Kidney (tissue), 14 donors: Measurements from ENCODE around the gene VRK1. TPM values are rescaled to one million over a fixed set of nuclear protein-coding genes. Genes with fewer than 3 reads are reported as not detected.

Experiments used
- DNase-seq, 5 donors: peaks; one replicate each; pipeline ENCODE4 v3.0.0-alpha.2; 2013 to 2020
- FAIRE-seq: peaks from 2 replicates; lab custom pipeline; 2012; peaks lifted over from hg19 to GRCh38; lab: Jason Lieb, UNC
- H3K27ac ChIP-seq, 2 donors: one replicate each; pipeline ENCODE4 v1.7.0; 2013; ENCODE audit warnings: low read depth in 2 of 2, low read length in 2 of 2, inconsistent platforms in 1 of 2
- H3K27me3 ChIP-seq: one replicate; pipeline ENCODE4 v1.7.1; 2013; ENCODE audit warnings: low read length, inconsistent platforms; ENCODE audit not compliant: control insufficient read depth, insufficient read depth
- H3K36me3 ChIP-seq, 3 donors: one replicate each; pipeline versions ENCODE4 v1.7.0 to v1.7.1; 2013; ENCODE audit warnings: low read length in 3 of 3, control low read depth in 1 of 3, inconsistent platforms in 1 of 3; ENCODE audit not compliant: insufficient read depth in 3 of 3, control insufficient read depth in 2 of 3
- H3K4me1 ChIP-seq, 3 donors: one replicate each; pipeline versions ENCODE4 v1.7.0 to v1.7.1; 2013; ENCODE audit warnings: low read length in 3 of 3, inconsistent platforms in 1 of 3, low read depth in 1 of 3; ENCODE audit not compliant: control insufficient read depth in 2 of 3, insufficient read depth in 2 of 3
- H3K4me3 ChIP-seq, 3 donors: one replicate each; pipeline versions ENCODE4 v1.7.0 to v1.8.1; 2013; ENCODE audit warnings: low read length in 3 of 3, control low read depth in 1 of 3, inconsistent platforms in 1 of 3
- H3K9ac ChIP-seq, 3 donors: one replicate each; pipeline versions ENCODE4 v1.7.0 to v1.7.1; 2013; ENCODE audit warnings: low read length in 3 of 3, control low read depth in 1 of 3, inconsistent platforms in 1 of 3
- H3K9me3 ChIP-seq, 3 donors: one replicate each; pipeline versions ENCODE4 v1.7.0 to v1.7.1; 2013; ENCODE audit warnings: low read length in 3 of 3, control low read depth in 1 of 3, inconsistent platforms in 1 of 3; ENCODE audit not compliant: control insufficient read depth in 2 of 3, insufficient read depth in 1 of 3
- intact Hi-C: fragments of 100-400 bp; cut with DNase I; formaldehyde crosslinking; loops from one replicate; pipeline ENCODE4 v1.11.1; 2022
- polyA plus RNA-seq: library from polyadenylated mRNA; stranded (reverse); fragments of 350-450 nt; fragmentation: Illumina TruSeq; extraction: RNeasy Lipid Tissue Mini Kit (QIAGEN cat#74804); gene quantifications from one replicate; pipeline ENCODE4 v1.2.3, GENCODE V29; 2014; ENCODE audit warnings: low read depth, low replicate concordance; ENCODE audit not compliant: insufficient read depth
- total RNA-seq: library from RNA; stranded (reverse); fragmentation: NEBNext Ultra II Directional; extraction: Animal tissue kit (Norgen Biotek cat#: 25700); gene quantifications from one replicate; pipeline ENCODE4 v1.2.1, GENCODE V29; 2021
- TF ChIP-seq, protein P1 (sequence below): IDR thresholded peaks from 3 replicates; pipeline ENCODE4 v1.5.1; 2012; ENCODE audit warnings: mild to moderate bottlenecking, moderate library complexity, borderline replicate concordance; ENCODE audit not compliant: insufficient read depth; ENCODE audit errors: extremely low read depth
- donor health status: control.
- donor health status: control.
- donor health status: control.
- donor health status: control.
- donor health status: control.
- donor health status: DM: yes; HTN: yes; CAD: no.
- donor health status: Normal renal cell carcinoma (clear cell type).

Gene VRK1
- total and polyA plus RNA-seq, 2 donors from 2014 or later: 6.6 to 15.8 TPM

- Histone ChIP-seq H3K4me3 (no peak overlapping the region), H3K36me3 (no peaks in the 10 kb centered on the region), H3K9me3 (no peaks in the 10 kb centered on the region), H3K27ac (no peak overlapping the region), H3K9ac (no peak overlapping the region), H3K27me3 (no peaks in the 10 kb centered on the region), H3K4me1 (no peaks in the 10 kb centered on the region)
- TF ChIP-seq, protein P1, sequence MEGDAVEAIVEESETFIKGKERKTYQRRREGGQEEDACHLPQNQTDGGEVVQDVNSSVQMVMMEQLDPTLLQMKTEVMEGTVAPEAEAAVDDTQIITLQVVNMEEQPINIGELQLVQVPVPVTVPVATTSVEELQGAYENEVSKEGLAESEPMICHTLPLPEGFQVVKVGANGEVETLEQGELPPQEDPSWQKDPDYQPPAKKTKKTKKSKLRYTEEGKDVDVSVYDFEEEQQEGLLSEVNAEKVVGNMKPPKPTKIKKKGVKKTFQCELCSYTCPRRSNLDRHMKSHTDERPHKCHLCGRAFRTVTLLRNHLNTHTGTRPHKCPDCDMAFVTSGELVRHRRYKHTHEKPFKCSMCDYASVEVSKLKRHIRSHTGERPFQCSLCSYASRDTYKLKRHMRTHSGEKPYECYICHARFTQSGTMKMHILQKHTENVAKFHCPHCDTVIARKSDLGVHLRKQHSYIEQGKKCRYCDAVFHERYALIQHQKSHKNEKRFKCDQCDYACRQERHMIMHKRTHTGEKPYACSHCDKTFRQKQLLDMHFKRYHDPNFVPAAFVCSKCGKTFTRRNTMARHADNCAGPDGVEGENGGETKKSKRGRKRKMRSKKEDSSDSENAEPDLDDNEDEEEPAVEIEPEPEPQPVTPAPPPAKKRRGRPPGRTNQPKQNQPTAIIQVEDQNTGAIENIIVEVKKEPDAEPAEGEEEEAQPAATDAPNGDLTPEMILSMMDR: no peak
- DNase-seq (no peak), FAIRE-seq (no peak)
- intact Hi-C loops: no loop called here
Measured at GRCh38 chr14:96844857-96845570, 47.8 kb downstream of the VRK1 start.

- TF ChIP-seq, protein P1: no peak
- Histone ChIP-seq H3K4me3 (no peak overlapping the region), H3K9ac (no peak overlapping the region), H3K36me3 (no peaks in the 10 kb centered on the region), H3K27ac (no peak overlapping the region), H3K27me3 (no peaks in the 10 kb centered on the region), H3K9me3 (no peaks in the 10 kb centered on the region), H3K4me1 (no peaks in the 10 kb centered on the region)
- FAIRE-seq (no peak), DNase-seq (no peak)
- intact Hi-C loops: no loop called here
Measured at GRCh38 chr14:96847451-96847850, 50.3 kb downstream of the VRK1 start.

- no peak overlapping the region for H3K27ac ChIP-seq
- H3K9ac ChIP-seq: no peak overlapping the region
- TF ChIP-seq, protein P1: no peak
- H3K27me3 ChIP-seq: no peaks in the 10 kb centered on the region
- FAIRE-seq: no peak
- intact Hi-C loops: no loop called here
- no peaks in the 10 kb centered on the region for H3K4me1 ChIP-seq
- no peaks in the 10 kb centered on the region for H3K9me3 ChIP-seq
- no peaks in the 10 kb centered on the region for H3K36me3 ChIP-seq
- no peak overlapping the region for H3K4me3 ChIP-seq
- DNase-seq: no peak
Measured at GRCh38 chr14:96848011-96848410, 50.8 kb downstream of the VRK1 start.

GRCh38 chr14:96849733-96850132, 52.6 kb downstream of the VRK1 start:
- no peak for FAIRE-seq
- DNase-seq: no peak

More at GRCh38 chr14:96849733-96850132, 52.6 kb downstream of the VRK1 start:
- Histone ChIP-seq H3K9me3 (no peaks in the 10 kb centered on the region), H3K27ac (no peak overlapping the region), H3K27me3 (no peaks in the 10 kb centered on the region), H3K4me3 (no peak overlapping the region), H3K9ac (no peak overlapping the region), H3K36me3 (no peaks in the 10 kb centered on the region), H3K4me1 (no peaks in the 10 kb centered on the region)
- TF ChIP-seq, protein P1: no peak
- intact Hi-C loops: no loop called here
